HEK293 (cell line): Measurements from ENCODE around the gene PPFIBP1.

Source experiments
- GLI2 ChIP-seq: fragments of 450-650 bp; formaldehyde crosslinking; IDR thresholded peaks from 2 replicates; pipeline ENCODE4; 2017; ENCODE audit warnings: missing biosample characterization, missing genetic modification characterization, low read depth, borderline replicate concordance
- KLF8 ChIP-seq: fragments of 450-650 bp; formaldehyde crosslinking; IDR thresholded peaks from 2 replicates; pipeline ENCODE4 v1.5.1; 2016; ENCODE audit warnings: missing biosample characterization, missing genetic modification characterization
- SETDB1 ChIP-seq: IDR thresholded peaks from one replicate; pipeline ENCODE4 v1.6.1; 2017; ENCODE audit warnings: mild to moderate bottlenecking, low read length, moderate library complexity, mixed read lengths; ENCODE audit not compliant: insufficient read length
- ZEB2 ChIP-seq: fragments of 450-650 bp; formaldehyde crosslinking; IDR thresholded peaks from 2 replicates; pipeline ENCODE4 v1.5.1; 2016; ENCODE audit warnings: missing biosample characterization, missing genetic modification characterization
- ZFHX2 ChIP-seq: fragments of 450-650 bp; formaldehyde crosslinking; conservative IDR thresholded peaks from 2 replicates; pipeline ENCODE4 v1.5.1; 2016; ENCODE audit warnings: missing biosample characterization, missing genetic modification characterization
- ZNF174 ChIP-seq: fragments of 450-650 bp; formaldehyde crosslinking; IDR thresholded peaks from 2 replicates; pipeline ENCODE4 v1.5.0; 2017; ENCODE audit warnings: missing biosample characterization, mild to moderate bottlenecking, missing genetic modification characterization
- ZNF239 ChIP-seq: fragments of 450-650 bp; formaldehyde crosslinking; IDR thresholded peaks from 2 replicates; pipeline ENCODE4 v1.5.1; 2016; ENCODE audit warnings: missing biosample characterization, missing genetic modification characterization
- ZNF324 ChIP-seq: fragments of 450-650 bp; formaldehyde crosslinking; IDR thresholded peaks from 2 replicates; pipeline ENCODE4 v1.5.1; 2016; ENCODE audit warnings: missing biosample characterization, missing genetic modification characterization
- ZNF341 ChIP-seq: fragments of 450-650 bp; formaldehyde crosslinking; IDR thresholded peaks from 2 replicates; pipeline ENCODE4; 2016; ENCODE audit warnings: low read depth, missing biosample characterization, missing genetic modification characterization
- ZNF37A ChIP-seq: fragments of 450-650 bp; IDR thresholded peaks from 2 replicates; pipeline ENCODE4 v1.5.1; 2018; ENCODE audit warnings: missing biosample characterization, missing genetic modification characterization
- ZNF404 ChIP-seq: fragments of 450-650 bp; formaldehyde crosslinking; IDR thresholded peaks from 2 replicates; pipeline ENCODE4 v1.5.1; 2017; ENCODE audit warnings: missing biosample characterization, missing genetic modification characterization
- ZNF596 ChIP-seq: fragments of 450-650 bp; IDR thresholded peaks from 2 replicates; pipeline ENCODE4 v1.5.0; 2018; ENCODE audit warnings: missing biosample characterization, mild to moderate bottlenecking, missing genetic modification characterization, moderate library complexity
- ZNF626 ChIP-seq: fragments of 450-650 bp; sonication (Bioruptor Pico); formaldehyde crosslinking; IDR thresholded peaks from 2 replicates; pipeline ENCODE4 v1.5.1; 2018; ENCODE audit warnings: missing biosample characterization, missing genetic modification characterization, inconsistent platforms
- ZNF830 ChIP-seq: fragments of 450-650 bp; IDR thresholded peaks from 2 replicates; pipeline ENCODE4 v1.5.0; 2018; ENCODE audit warnings: missing biosample characterization, missing genetic modification characterization, low read depth, mild to moderate bottlenecking, moderate library complexity
- TF ChIP-seq, protein P1 (sequence below): fragments of 450-650 bp; IDR thresholded peaks from 2 replicates; pipeline ENCODE4 v1.5.1; 2018; ENCODE audit warnings: missing biosample characterization, mild to moderate bottlenecking, missing genetic modification characterization
- TF ChIP-seq, protein P2 (sequence below): fragments of 450-650 bp; formaldehyde crosslinking; IDR thresholded peaks from 2 replicates; pipeline ENCODE4 v1.5.1; 2016; ENCODE audit warnings: missing biosample characterization, missing genetic modification characterization
- TF ChIP-seq, protein P3 (sequence below): fragments of 450-650 bp; formaldehyde crosslinking; IDR thresholded peaks from 2 replicates; pipeline ENCODE4 v1.5.1; 2016; ENCODE audit warnings: missing biosample characterization, missing genetic modification characterization, low read depth
- TF ChIP-seq, protein P4 (sequence below): fragments of 450-650 bp; formaldehyde crosslinking; IDR thresholded peaks from 2 replicates; pipeline ENCODE4 v1.5.1; 2016; ENCODE audit warnings: missing biosample characterization, missing genetic modification characterization
- TF ChIP-seq, protein P5 (sequence below): fragments of 450-650 bp; formaldehyde crosslinking; IDR thresholded peaks from 2 replicates; pipeline ENCODE4 v1.5.1; 2016; ENCODE audit warnings: missing biosample characterization, missing genetic modification characterization
- TF ChIP-seq, protein P6 (sequence below): fragments of 450-650 bp; formaldehyde crosslinking; IDR thresholded peaks from 2 replicates; pipeline ENCODE4 v1.5.1; 2017; ENCODE audit warnings: missing biosample characterization, missing genetic modification characterization
- TF ChIP-seq, protein P7 (sequence below): IDR thresholded peaks from 2 replicates; pipeline ENCODE4 v1.6.1; 2011; ENCODE audit warnings: mild to moderate bottlenecking, low read depth, low read length, borderline replicate concordance

The PPFIBP1 gene

DNA sequence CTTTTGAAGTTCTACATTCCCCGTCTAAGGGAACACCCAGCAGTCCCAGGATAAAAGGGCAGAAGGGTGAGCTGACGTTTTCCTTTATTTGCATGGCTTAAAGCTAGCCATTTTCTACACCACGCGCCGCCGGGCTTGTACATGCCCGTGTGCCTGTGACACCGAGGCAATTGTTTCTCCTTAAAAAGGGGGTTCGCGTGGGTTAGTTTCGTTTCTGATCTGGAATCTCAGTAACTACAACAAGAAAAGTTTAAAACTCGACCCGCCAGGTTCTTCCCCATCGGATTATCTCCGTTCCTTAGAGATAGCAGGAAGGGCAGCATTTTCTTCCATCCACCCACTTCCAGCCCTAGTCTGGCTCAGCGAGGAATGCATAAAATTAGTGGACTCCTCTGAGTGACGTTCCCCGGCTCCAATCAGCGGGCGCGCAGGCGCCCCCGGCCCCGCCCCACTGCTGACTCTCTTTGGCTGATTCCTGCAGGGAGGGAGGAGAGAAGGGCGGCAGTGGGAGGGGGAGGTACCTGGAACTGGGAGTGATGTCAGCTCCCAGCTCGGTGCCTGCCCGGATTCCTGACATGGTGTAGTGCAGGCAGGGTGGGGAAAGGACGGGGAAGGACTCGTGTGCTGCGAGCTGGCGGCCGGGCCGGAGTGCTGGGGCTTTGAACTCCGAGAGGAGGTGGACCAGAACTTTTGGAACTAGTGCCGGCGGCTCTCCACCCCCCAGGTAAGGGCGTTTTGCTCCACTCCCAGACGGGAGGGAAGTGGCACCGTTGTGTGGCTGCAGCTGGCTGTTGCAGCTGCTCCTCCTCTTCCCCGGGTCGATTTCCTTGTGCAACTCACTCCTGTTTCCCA, at the start of gene PPFIBP1 (continued):
- TF ChIP-seq, protein P1, sequence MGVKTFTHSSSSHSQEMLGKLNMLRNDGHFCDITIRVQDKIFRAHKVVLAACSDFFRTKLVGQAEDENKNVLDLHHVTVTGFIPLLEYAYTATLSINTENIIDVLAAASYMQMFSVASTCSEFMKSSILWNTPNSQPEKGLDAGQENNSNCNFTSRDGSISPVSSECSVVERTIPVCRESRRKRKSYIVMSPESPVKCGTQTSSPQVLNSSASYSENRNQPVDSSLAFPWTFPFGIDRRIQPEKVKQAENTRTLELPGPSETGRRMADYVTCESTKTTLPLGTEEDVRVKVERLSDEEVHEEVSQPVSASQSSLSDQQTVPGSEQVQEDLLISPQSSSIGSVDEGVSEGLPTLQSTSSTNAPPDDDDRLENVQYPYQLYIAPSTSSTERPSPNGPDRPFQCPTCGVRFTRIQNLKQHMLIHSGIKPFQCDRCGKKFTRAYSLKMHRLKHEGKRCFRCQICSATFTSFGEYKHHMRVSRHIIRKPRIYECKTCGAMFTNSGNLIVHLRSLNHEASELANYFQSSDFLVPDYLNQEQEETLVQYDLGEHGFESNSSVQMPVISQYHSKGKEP (tag by site-specific recombination), result peak; percentile 79
- TF ChIP-seq ZNF239 (tag by site-specific recombination), result no peak
- TF ChIP-seq, protein P2, sequence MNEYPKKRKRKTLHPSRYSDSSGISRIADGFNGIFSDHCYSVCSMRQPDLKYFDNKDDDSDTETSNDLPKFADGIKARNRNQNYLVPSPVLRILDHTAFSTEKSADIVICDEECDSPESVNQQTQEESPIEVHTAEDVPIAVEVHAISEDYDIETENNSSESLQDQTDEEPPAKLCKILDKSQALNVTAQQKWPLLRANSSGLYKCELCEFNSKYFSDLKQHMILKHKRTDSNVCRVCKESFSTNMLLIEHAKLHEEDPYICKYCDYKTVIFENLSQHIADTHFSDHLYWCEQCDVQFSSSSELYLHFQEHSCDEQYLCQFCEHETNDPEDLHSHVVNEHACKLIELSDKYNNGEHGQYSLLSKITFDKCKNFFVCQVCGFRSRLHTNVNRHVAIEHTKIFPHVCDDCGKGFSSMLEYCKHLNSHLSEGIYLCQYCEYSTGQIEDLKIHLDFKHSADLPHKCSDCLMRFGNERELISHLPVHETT (tag by site-specific recombination), result peak; percentile 43; the same call in 1 of the 2 replicates
- no peak for TF ChIP-seq ZNF626 (tag by site-specific recombination)
- no peak for TF ChIP-seq GLI2 (tag by site-specific recombination)
- 0 out of 2 replicates have a peak, but pooled peaks have one; percentile 2 for TF ChIP-seq ZNF596 (tag by site-specific recombination)
- TF ChIP-seq, protein P3, sequence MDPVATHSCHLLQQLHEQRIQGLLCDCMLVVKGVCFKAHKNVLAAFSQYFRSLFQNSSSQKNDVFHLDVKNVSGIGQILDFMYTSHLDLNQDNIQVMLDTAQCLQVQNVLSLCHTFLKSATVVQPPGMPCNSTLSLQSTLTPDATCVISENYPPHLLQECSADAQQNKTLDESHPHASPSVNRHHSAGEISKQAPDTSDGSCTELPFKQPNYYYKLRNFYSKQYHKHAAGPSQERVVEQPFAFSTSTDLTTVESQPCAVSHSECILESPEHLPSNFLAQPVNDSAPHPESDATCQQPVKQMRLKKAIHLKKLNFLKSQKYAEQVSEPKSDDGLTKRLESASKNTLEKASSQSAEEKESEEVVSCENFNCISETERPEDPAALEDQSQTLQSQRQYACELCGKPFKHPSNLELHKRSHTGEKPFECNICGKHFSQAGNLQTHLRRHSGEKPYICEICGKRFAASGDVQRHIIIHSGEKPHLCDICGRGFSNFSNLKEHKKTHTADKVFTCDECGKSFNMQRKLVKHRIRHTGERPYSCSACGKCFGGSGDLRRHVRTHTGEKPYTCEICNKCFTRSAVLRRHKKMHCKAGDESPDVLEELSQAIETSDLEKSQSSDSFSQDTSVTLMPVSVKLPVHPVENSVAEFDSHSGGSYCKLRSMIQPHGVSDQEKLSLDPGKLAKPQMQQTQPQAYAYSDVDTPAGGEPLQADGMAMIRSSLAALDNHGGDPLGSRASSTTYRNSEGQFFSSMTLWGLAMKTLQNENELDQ (tag by site-specific recombination), result no peak
- TF ChIP-seq, protein P4, sequence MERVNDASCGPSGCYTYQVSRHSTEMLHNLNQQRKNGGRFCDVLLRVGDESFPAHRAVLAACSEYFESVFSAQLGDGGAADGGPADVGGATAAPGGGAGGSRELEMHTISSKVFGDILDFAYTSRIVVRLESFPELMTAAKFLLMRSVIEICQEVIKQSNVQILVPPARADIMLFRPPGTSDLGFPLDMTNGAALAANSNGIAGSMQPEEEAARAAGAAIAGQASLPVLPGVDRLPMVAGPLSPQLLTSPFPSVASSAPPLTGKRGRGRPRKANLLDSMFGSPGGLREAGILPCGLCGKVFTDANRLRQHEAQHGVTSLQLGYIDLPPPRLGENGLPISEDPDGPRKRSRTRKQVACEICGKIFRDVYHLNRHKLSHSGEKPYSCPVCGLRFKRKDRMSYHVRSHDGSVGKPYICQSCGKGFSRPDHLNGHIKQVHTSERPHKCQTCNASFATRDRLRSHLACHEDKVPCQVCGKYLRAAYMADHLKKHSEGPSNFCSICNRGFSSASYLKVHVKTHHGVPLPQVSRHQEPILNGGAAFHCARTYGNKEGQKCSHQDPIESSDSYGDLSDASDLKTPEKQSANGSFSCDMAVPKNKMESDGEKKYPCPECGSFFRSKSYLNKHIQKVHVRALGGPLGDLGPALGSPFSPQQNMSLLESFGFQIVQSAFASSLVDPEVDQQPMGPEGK, result peak; percentile 88
- TF ChIP-seq, protein P5, sequence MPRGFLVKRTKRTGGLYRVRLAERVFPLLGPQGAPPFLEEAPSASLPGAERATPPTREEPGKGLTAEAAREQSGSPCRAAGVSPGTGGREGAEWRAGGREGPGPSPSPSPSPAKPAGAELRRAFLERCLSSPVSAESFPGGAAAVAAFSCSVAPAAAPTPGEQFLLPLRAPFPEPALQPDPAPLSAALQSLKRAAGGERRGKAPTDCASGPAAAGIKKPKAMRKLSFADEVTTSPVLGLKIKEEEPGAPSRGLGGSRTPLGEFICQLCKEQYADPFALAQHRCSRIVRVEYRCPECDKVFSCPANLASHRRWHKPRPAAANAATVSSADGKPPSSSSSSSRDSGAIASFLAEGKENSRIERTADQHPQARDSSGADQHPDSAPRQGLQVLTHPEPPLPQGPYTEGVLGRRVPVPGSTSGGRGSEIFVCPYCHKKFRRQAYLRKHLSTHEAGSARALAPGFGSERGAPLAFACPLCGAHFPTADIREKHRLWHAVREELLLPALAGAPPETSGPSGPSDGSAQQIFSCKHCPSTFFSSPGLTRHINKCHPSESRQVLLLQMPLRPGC (tag by site-specific recombination), result peak; percentile 37; the same call in 1 of the 2 replicates
- TF ChIP-seq KLF8 (tag by site-specific recombination), result peak; percentile 97
- peak; percentile 93 for TF ChIP-seq ZEB2 (tag by site-specific recombination)
- no peak for TF ChIP-seq ZNF830 (tag by site-specific recombination)
- peak; percentile 100 for TF ChIP-seq ZNF341
- no peak for TF ChIP-seq ZNF404
- no peak for TF ChIP-seq ZNF174 (tag by site-specific recombination)
- TF ChIP-seq ZNF324 (tag by site-specific recombination), result no peak; the same call in 1 of the 2 replicates
- TF ChIP-seq SETDB1, result no peak
- TF ChIP-seq, protein P6, sequence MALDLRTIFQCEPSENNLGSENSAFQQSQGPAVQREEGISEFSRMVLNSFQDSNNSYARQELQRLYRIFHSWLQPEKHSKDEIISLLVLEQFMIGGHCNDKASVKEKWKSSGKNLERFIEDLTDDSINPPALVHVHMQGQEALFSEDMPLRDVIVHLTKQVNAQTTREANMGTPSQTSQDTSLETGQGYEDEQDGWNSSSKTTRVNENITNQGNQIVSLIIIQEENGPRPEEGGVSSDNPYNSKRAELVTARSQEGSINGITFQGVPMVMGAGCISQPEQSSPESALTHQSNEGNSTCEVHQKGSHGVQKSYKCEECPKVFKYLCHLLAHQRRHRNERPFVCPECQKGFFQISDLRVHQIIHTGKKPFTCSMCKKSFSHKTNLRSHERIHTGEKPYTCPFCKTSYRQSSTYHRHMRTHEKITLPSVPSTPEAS (tag by site-specific recombination), result 0 out of 2 replicates have a peak, but pooled peaks have one; percentile 24
- TF ChIP-seq, protein P7, sequence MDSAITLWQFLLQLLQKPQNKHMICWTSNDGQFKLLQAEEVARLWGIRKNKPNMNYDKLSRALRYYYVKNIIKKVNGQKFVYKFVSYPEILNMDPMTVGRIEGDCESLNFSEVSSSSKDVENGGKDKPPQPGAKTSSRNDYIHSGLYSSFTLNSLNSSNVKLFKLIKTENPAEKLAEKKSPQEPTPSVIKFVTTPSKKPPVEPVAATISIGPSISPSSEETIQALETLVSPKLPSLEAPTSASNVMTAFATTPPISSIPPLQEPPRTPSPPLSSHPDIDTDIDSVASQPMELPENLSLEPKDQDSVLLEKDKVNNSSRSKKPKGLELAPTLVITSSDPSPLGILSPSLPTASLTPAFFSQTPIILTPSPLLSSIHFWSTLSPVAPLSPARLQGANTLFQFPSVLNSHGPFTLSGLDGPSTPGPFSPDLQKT, result no peak
- TF ChIP-seq ZFHX2 (tag by site-specific recombination), result peak; percentile 57
- TF ChIP-seq ZNF37A (tag by site-specific recombination), result no peak
